ENCODE results near the gene HOTAIR.
A peak's percentile ranks its signal among the peaks of the same experiment; 100 is the strongest.

Gene HOTAIR

GRCh38 chr12:53972152-53972702, 2.5 kb downstream of the HOTAIR start:
- peak; percentile 64 for DNase-seq

- DNase-seq, result no peak
Measured at GRCh38 chr12:53971686-53972085, 3.1 kb downstream of the HOTAIR start.

GRCh38 chr12:53971129-53971528, 3.6 kb downstream of the HOTAIR start:
- DNase-seq, result no peak

- no peak for DNase-seq
Measured at GRCh38 chr12:53970451-53970850, 4.3 kb downstream of the HOTAIR start.

- DNase-seq, result no peak
Measured at GRCh38 chr12:53969588-53970259, 5.0 kb downstream of the HOTAIR start.

GRCh38 chr12:53968214-53969127, 6.3 kb downstream of the HOTAIR start:
- peak; percentile 59 for DNase-seq

GRCh38 chr12:53967421-53967925, 7.3 kb downstream of the HOTAIR start:
- DNase-seq, result peak; percentile 71

- DNase-seq, result peak; percentile 54
Measured at GRCh38 chr12:53966385-53967133, 8.2 kb downstream of the HOTAIR start.

- no peak for DNase-seq
Measured at GRCh38 chr12:53966085-53966384, 8.7 kb downstream of the HOTAIR start.

GRCh38 chr12:53965281-53966084, 9.3 kb downstream of the HOTAIR start:
- peak; percentile 81 for DNase-seq

- DNase-seq, result no peak
Measured at GRCh38 chr12:53964315-53964713, 10.4 kb downstream of the HOTAIR start.

- peak; percentile 50 for DNase-seq
Measured at GRCh38 chr12:53963434-53964314, 11.1 kb downstream of the HOTAIR start.

GRCh38 chr12:53963005-53963404, 11.7 kb downstream of the HOTAIR start:
- no peak for DNase-seq

- DNase-seq, result no peak
Measured at GRCh38 chr12:53961025-53961761, 13.6 kb downstream of the HOTAIR start.

- DNase-seq, result no peak
Measured at GRCh38 chr12:53960187-53961024, 14.3 kb downstream of the HOTAIR start.

GRCh38 chr12:53959314-53959713, 15.4 kb downstream of the HOTAIR start:
- no peak for DNase-seq

- no peak for DNase-seq
Measured at GRCh38 chr12:53958128-53958527, 16.6 kb downstream of the HOTAIR start.

- no peak for DNase-seq
Measured at GRCh38 chr12:53956914-53957536, 17.7 kb downstream of the HOTAIR start.

Measured in EL (cell line).